ENCODE results near the gene GPR171.

GRCh38 chr3:151195826-151196225 is 7.2 kb downstream of the GPR171 start:
- TF ChIP-seq CTCF (conservative IDR thresholded peaks at IDR 0.05; ENCODE audit: low read length) = no peak
- TF ChIP-seq EZH2phosphoT487 (IDR thresholded peaks at IDR 0.05; ENCODE audit: borderline replicate concordance, low read depth, low read length) = no peak

Data from OCI-LY7 (cell line).